ENCODE data around the gene RPTOR. TPM values are rescaled to one million over a fixed set of nuclear protein-coding genes. Genes with fewer than 3 reads are reported as not detected.

Gene RPTOR
- total RNA-seq, 1 donor, result 30.0 TPM

DNA sequence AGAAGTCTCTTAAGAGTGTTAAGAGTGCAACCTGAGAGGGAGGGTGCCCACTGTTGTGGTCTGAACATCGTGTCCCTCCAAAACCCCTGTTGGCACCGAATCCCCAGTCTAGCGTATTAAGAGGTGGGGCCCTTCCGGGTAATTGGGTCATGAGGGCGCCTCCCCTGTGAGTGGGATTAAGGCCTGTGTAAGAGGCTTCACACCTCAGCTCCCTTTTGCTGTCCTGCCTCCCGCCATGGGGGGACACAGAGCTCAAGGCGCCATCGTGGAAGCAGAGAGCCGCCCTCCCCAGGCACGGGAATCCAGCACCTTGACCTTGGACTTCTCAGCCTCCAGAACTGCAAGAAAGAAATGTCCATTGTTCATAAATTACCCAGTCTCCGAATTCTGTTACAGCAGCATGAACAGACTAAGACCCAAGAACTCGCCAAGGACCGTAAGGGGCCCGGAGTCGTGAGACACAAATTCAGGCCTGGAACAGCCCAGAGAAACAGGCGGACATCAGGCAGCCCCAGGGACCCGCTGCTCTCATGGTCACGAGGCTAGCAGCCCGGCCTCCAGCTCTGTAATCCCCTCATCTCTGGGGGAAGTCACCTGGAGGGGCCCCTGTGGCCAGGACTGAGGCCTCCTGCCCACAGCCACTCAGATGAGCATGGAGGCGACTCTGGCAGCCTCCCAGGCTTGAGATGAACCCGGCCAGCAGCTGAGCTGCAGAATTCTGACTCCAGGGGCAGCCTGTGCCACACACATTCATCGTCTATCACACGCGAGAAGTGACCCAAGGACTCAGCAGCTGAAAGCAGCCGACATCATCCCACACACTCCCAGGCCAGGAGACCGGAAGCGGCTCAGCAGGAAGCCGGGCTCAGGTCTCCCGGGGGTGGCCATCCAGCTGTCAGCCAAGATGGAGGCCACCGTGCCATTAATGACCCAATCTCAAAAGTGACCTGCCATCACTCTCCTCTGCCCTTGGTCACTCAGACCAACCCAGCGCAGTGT is 434.2 kb downstream of the RPTOR start:
- no peak for DNase-seq (ENCODE audit: low read depth)
- no peak overlapping the region for H3K4me3 ChIP-seq (ENCODE audit: low read depth, low read length)
- no peak for TF ChIP-seq CTCF (IDR thresholded peaks at IDR 0.05; ENCODE audit: insufficient read depth, low read length)

GRCh38 chr17:80979547-80980378 is 435.1 kb downstream of the RPTOR start:
- TF ChIP-seq CTCF (IDR thresholded peaks at IDR 0.05; ENCODE audit: insufficient read depth, low read length), result no peak
- no peak for DNase-seq (ENCODE audit: low read depth)
- no peak overlapping the region for H3K4me3 ChIP-seq (ENCODE audit: low read depth, low read length)

- peak; percentile 28 for DNase-seq (ENCODE audit: low read depth)
Observed at GRCh38 chr17:80980397-80981061, 435.9 kb downstream of the RPTOR start.

DNA sequence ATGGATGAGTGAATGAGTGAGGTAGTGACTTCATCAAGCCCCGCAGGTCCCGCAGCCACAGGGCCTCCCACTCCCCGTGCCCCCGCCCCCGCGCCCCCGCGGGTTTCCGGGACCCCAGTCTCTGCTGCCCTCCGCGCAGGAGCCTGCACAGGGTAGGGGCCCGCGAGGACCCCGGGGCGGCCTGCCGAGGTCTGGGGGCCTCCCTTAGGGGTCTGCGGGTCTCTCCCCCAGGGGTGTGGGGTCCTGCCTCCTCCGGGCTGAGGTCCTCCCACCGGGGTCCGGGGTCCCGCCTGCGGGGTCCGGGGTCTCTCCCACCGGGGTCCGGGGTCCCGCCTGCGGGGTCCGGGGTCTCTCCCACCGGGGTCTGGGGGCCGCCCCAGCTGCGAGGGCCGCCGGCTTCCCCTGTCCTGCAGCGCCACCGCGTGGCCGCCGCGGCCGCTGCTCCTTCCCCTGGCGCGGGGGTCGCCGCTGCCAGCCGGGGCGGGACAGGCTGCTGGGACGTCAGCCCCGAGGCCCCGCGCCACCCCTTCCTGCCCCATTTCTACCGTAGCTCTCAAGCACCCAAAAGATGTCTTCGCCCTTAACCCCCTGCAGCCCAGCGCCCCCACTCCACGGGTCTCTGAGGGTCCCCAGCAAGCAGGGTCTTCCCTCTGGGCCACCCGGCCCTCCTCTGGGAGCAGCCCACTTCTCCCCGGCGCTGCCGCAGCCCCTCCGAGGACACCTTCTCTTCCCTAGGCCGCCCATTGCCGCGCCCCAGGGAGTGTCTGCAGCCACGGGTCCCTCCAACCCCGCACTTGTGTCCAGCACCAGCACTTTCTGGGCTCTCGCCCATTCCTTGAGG is 436.6 kb downstream of the RPTOR start:
- no peak for DNase-seq (ENCODE audit: low read depth)
- TF ChIP-seq CTCF (IDR thresholded peaks at IDR 0.05; ENCODE audit: insufficient read depth, low read length), result peak; percentile 33
- H3K4me3 ChIP-seq (ENCODE audit: low read depth, low read length), result no peak overlapping the region

More at GRCh38 chr17:80980397-80981061, 435.9 kb downstream of the RPTOR start:
- no peak for TF ChIP-seq CTCF (IDR thresholded peaks at IDR 0.05; ENCODE audit: insufficient read depth, low read length)
- no peak overlapping the region for H3K4me3 ChIP-seq (ENCODE audit: low read depth, low read length)

DNA sequence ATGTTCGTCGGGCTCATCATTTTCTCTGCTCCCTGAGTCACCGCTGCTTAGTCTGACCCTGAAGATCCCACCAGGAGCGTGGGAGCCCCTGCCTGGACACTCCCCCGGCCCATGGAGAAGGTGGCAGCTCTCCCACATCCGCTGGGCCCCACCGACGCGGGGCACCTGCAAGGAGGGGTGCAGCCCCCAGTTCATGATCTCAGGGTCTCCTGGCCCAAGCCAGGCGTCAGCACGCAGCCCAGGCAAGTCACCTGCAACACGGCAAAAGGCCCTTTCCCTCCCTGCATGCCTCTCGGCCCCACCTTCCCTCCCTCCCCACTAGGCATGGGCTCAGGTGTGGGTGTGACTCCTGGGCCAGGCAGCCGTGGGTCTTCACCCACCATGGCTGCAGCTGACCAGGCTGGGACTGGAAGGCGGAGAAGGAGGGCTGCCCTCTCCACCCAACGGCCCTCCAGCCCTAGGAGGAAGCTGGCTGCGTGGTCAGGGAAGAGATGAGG is 437.3 kb downstream of the RPTOR start:
- no peak for TF ChIP-seq CTCF (IDR thresholded peaks at IDR 0.05; ENCODE audit: insufficient read depth, low read length)
- no peak overlapping the region for H3K4me3 ChIP-seq (ENCODE audit: low read depth, low read length)
- no peak for DNase-seq (ENCODE audit: low read depth)

Measured in fibroblast of the aortic adventitia (primary cell).